OCI-LY3 (cell line): ENCODE results near the gene CEP104.

ENCODE experiments used
- H2AFZ ChIP-seq: fragments of 200-600, 300-600 bp; shearing (Covaris generic); 2 replicates; pipeline ENCODE4 v1.6.0; 2014; ENCODE audit warnings: antibody characterized with exemption, low read depth, low read length
- H3K27ac ChIP-seq: fragments of 200-600, 300-600 bp; sonication (generic); 2 replicates; pipeline ENCODE4 v1.5.1; 2014; ENCODE audit warnings: mild to moderate bottlenecking, low read length, moderate library complexity, mixed read lengths
- H3K27me3 ChIP-seq: fragments of 200-600, 300-600 bp; sonication (generic); 2 replicates; pipeline ENCODE4 v1.6.1; 2014; ENCODE audit warnings: low read depth, low read length, mixed read lengths
- H3K36me3 ChIP-seq: fragments of 200-600, 300-600 bp; sonication (generic); replicated peaks from 2 replicates; pipeline ENCODE3; 2014; ENCODE audit warnings: low read depth, low read length, mixed read lengths
- H3K4me1 ChIP-seq: fragments of 300-600, 200-600 bp; sonication (generic); 2 replicates; pipeline ENCODE4 v1.6.1; 2014; ENCODE audit warnings: low read length, mixed read lengths
- H3K4me2 ChIP-seq: fragments of 200-600, 300-600 bp; sonication (generic); 2 replicates; pipeline ENCODE4 v1.6.1; 2014; ENCODE audit warnings: low read length, mixed read lengths
- H3K4me3 ChIP-seq: fragments of 300-600, 200-600 bp; sonication (generic); 2 replicates; pipeline ENCODE4 v1.5.1; 2014; ENCODE audit warnings: antibody characterized with exemption, mild to moderate bottlenecking, low read length, moderate library complexity
- H3K79me2 ChIP-seq: fragments of 300-600, 200-600 bp; shearing (Covaris generic); 2 replicates; pipeline ENCODE4 v1.6.1; 2014; ENCODE audit warnings: mild to moderate bottlenecking, low read length, mixed read lengths
- H3K9ac ChIP-seq: fragments of 300-600, 200-600 bp; shearing (Covaris generic); 2 replicates; pipeline ENCODE4 v1.6.0; 2014; ENCODE audit warnings: mild to moderate bottlenecking, low read length, moderate library complexity
- H3K9me3 ChIP-seq: fragments of 200-600, 300-600 bp; shearing (Covaris generic); 2 replicates; pipeline ENCODE4 v1.6.1; 2014; ENCODE audit warnings: low read length, mixed read lengths; ENCODE audit not compliant: insufficient read depth
- H4K20me1 ChIP-seq: fragments of 200-600, 300-600 bp; sonication (generic); 2 replicates; pipeline ENCODE4 v1.6.1; 2016; ENCODE audit warnings: low read length, mixed read lengths; ENCODE audit not compliant: insufficient read depth
- CTCF ChIP-seq: fragments of 200-600, 300-600 bp; sonication (generic); IDR thresholded peaks from 2 replicates; pipeline ENCODE4 v1.5.1; 2014; ENCODE audit warnings: antibody characterized with exemption, low read length, low read depth
- EZH2phosphoT487 ChIP-seq: fragments of 200-600 bp; shearing (Covaris generic); IDR thresholded peaks from 2 replicates; pipeline ENCODE4 v1.6.1; 2018; ENCODE audit warnings: antibody characterized with exemption, mixed run types, low read depth

The CEP104 gene

GRCh38 chr1:3847081-3847480 lies 9.9 kb downstream of the CEP104 start:
- no peak overlapping the region for H3K9ac ChIP-seq

GRCh38 chr1:3846541-3846940 lies 10.5 kb downstream of the CEP104 start:
- TF ChIP-seq CTCF (no peak), EZH2phosphoT487 (no peak)
- no peak overlapping the region for H3K4me3 ChIP-seq
- H3K79me2 ChIP-seq = no peaks in the 10 kb centered on the region
- H3K4me2 ChIP-seq = no peak overlapping the region
- H3K36me3 ChIP-seq = peaks cover 16% of the 10 kb centered on the region
- no peaks in the 10 kb centered on the region for H3K27me3 ChIP-seq
- H4K20me1 ChIP-seq = no peaks in the 10 kb centered on the region
- no peak overlapping the region for H3K9ac ChIP-seq
- no peaks in the 10 kb centered on the region for H3K9me3 ChIP-seq
- no peaks in the 10 kb centered on the region for H3K4me1 ChIP-seq
- no peak overlapping the region for H3K27ac ChIP-seq
- no peak overlapping the region for H2AFZ ChIP-seq

More at GRCh38 chr1:3847081-3847480, 9.9 kb downstream of the CEP104 start:
- no peaks in the 10 kb centered on the region for H3K4me1 ChIP-seq
- H3K36me3 ChIP-seq = peaks cover 16% of the 10 kb centered on the region
- no peaks in the 10 kb centered on the region for H3K79me2 ChIP-seq
- H3K27me3 ChIP-seq = no peaks in the 10 kb centered on the region
- no peak overlapping the region for H3K27ac ChIP-seq
- no peaks in the 10 kb centered on the region for H3K9me3 ChIP-seq
- no peak overlapping the region for H3K4me3 ChIP-seq
- no peaks in the 10 kb centered on the region for H4K20me1 ChIP-seq
- TF ChIP-seq CTCF (no peak), EZH2phosphoT487 (no peak)
- H3K4me2 ChIP-seq = no peak overlapping the region
- H2AFZ ChIP-seq = no peak overlapping the region

- TF ChIP-seq EZH2phosphoT487 (no peak), CTCF (no peak)
- H3K4me2 ChIP-seq = no peak overlapping the region
Measured at GRCh38 chr1:3842912-3843311, 14.1 kb downstream of the CEP104 start.

GRCh38 chr1:3841491-3841890 lies 15.5 kb downstream of the CEP104 start:
- no peak overlapping the region for H3K4me3 ChIP-seq
- TF ChIP-seq CTCF (no peak), EZH2phosphoT487 (no peak)
- H3K27me3 ChIP-seq = no peaks in the 10 kb centered on the region
- H4K20me1 ChIP-seq = no peaks in the 10 kb centered on the region
- H3K36me3 ChIP-seq = peaks cover 44% of the 10 kb centered on the region
- H3K9me3 ChIP-seq = peaks cover 14% of the 10 kb centered on the region; the same call in 1 of the 2 replicates
- H3K79me2 ChIP-seq = no peaks in the 10 kb centered on the region
- H3K4me1 ChIP-seq = no peaks in the 10 kb centered on the region
- H3K9ac ChIP-seq = no peak overlapping the region
- H3K4me2 ChIP-seq = no peak overlapping the region
- H2AFZ ChIP-seq = no peak overlapping the region
- no peak overlapping the region for H3K27ac ChIP-seq

More at GRCh38 chr1:3842912-3843311, 14.1 kb downstream of the CEP104 start:
- H3K27me3 ChIP-seq = no peaks in the 10 kb centered on the region
- no peaks in the 10 kb centered on the region for H3K79me2 ChIP-seq
- peaks cover 30% of the 10 kb centered on the region for H3K36me3 ChIP-seq
- H4K20me1 ChIP-seq = no peaks in the 10 kb centered on the region
- H3K4me3 ChIP-seq = no peak overlapping the region
- no peak overlapping the region for H3K27ac ChIP-seq
- H3K4me1 ChIP-seq = no peaks in the 10 kb centered on the region
- no peak overlapping the region for H3K9ac ChIP-seq
- peaks cover under 1% of the 10 kb centered on the region; the same call in 1 of the 2 replicates for H3K9me3 ChIP-seq
- no peak overlapping the region for H2AFZ ChIP-seq
